ENCODE measurements around the gene HOXD10. TPM values are rescaled to one million over a fixed set of nuclear protein-coding genes. Genes with fewer than 3 reads are reported as not detected.
A peak's percentile ranks its signal among the peaks of the same experiment; 100 is the strongest.

Gene HOXD10
- total and polyA plus RNA-seq, 2 experiments from 2014 or later: 16.0 to 17.2 TPM

DNA sequence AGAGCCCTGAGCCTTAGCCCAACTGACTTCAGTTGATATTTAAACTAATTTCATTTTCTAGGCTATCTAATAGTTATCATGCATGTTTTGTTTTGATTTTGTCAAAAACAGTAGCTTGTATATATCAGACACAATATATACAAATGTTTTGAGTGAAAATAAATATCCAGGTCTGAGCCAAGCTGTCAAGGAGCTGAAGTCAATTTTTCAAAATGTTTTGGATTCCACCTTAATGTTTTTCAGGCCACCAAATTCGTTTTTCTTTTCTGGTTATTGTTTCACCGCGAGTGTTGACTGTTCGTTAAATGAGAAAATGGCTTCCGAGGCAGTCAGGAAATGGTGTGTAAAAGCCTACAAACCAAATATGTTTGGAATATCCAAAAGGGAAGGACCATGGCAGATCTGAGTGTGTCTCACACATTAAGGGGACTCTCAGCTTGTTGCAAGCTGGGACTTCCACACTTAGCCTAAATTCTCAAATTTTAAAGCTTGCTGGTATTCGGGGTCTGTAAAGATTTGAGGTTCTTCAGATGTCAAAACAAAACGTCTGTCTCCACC lies 14.2 kb upstream of the HOXD10 start:
- TF ChIP-seq EZH2 (IDR thresholded peaks at IDR 0.05; ENCODE audit: insufficient read depth, poor library complexity, severe bottlenecking) (no peak), EZH2phosphoT487 (IDR thresholded peaks at IDR 0.05; ENCODE audit: insufficient read depth, low read depth) (no peak)

DNA sequence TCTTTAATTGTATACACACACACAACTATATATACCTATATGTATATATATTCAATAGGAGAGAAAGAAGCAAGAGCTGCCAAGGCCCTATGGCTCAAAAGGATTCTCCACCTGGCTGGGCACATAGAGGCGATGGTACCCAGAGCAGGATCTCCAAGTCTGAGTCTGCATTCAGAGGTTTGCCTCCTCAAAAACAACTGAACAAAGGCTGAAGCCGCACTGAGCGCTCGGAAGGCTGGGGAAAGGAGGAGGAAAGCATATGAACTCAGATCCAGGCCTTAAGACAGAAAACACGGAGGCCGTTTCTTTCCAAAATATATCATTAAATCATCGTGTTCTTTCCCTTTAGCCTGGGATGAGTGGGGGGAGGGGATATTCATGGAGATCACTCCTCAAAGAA lies 13.4 kb upstream of the HOXD10 start:
- Histone ChIP-seq H4K20me1 (ENCODE audit: insufficient read depth) (no peaks in the 10 kb centered on the region), H2AFZ (peak overlapping the region; percentile 82), H3K27ac (peak overlapping the region; percentile 89), H3K36me3 (ENCODE audit: low read depth) (no peaks in the 10 kb centered on the region), H3K27me3 (replicated peaks; ENCODE audit: insufficient read depth) (no peaks in the 10 kb centered on the region), H3K9me3 (ENCODE audit: low read depth) (no peaks in the 10 kb centered on the region), H3K79me2 (ENCODE audit: insufficient read depth) (peaks cover 62% of the 10 kb centered on the region), H3K4me3 (peak overlapping the region; percentile 88), H3K4me2 (ENCODE audit: unreplicated experiment) (peak overlapping the region; percentile 95), H3K4me1 (ENCODE audit: insufficient read depth) (peaks cover 8% of the 10 kb centered on the region), H3K9ac (peak overlapping the region; percentile 93), H3K9me2 (ENCODE audit: insufficient read depth) (no peaks in the 10 kb centered on the region), H3F3A (ENCODE audit: insufficient read depth) (peaks cover 23% of the 10 kb centered on the region)
- peak; percentile 49 for DNase-seq
- TF ChIP-seq EZH2 (IDR thresholded peaks at IDR 0.05; ENCODE audit: insufficient read depth, poor library complexity, severe bottlenecking): no peak
- no peak for TF ChIP-seq EZH2phosphoT487 (IDR thresholded peaks at IDR 0.05; ENCODE audit: insufficient read depth, low read depth)
- in situ Hi-C loops (cut with MboI): loop anchor here (25.0 kb wide), 1 partner anchor 1634 kb away; no protein-coding TSS in a partner anchor
- WGBS, 2 experiments (ENCODE audit: low coverage in 1 of 2, low lambda C conversion rate in 2 of 2, missing lambda C conversion rate in 2 of 2): 21 to 29% methylated on average over 7 of the region's 7 CpGs

More for the DNA sequence above, 14.2 kb upstream of the HOXD10 start:
- Histone ChIP-seq H3K36me3 (ENCODE audit: low read depth) (no peaks in the 10 kb centered on the region), H3K4me2 (ENCODE audit: unreplicated experiment) (no peak overlapping the region), H3K4me3 (peak overlapping the region; percentile 88; the same call in 1 of the 2 replicates), H3K4me1 (ENCODE audit: insufficient read depth) (peaks cover 8% of the 10 kb centered on the region), H4K20me1 (ENCODE audit: insufficient read depth) (no peaks in the 10 kb centered on the region), H3K9ac (0 out of 2 replicates have a peak overlapping the region, but pooled peaks have one; percentile 93), H3K9me3 (ENCODE audit: low read depth) (no peaks in the 10 kb centered on the region), H3K27ac (no peak overlapping the region; the same call in 1 of the 2 replicates), H3K79me2 (ENCODE audit: insufficient read depth) (peaks cover 56% of the 10 kb centered on the region), H3K27me3 (replicated peaks; ENCODE audit: insufficient read depth) (no peaks in the 10 kb centered on the region), H2AFZ (no peak overlapping the region; the same call in 1 of the 2 replicates), H3F3A (ENCODE audit: insufficient read depth) (peaks cover 23% of the 10 kb centered on the region), H3K9me2 (ENCODE audit: insufficient read depth) (no peaks in the 10 kb centered on the region)
- DNase-seq: no peak
- WGBS, 2 experiments (ENCODE audit: low coverage in 1 of 2, low lambda C conversion rate in 2 of 2, missing lambda C conversion rate in 2 of 2): 88 to 91% methylated on average over 7 of the region's 7 CpGs
- in situ Hi-C loops (cut with MboI): loop anchor here (25.0 kb wide), 1 partner anchor 1635 kb away; no protein-coding TSS in a partner anchor

DNA sequence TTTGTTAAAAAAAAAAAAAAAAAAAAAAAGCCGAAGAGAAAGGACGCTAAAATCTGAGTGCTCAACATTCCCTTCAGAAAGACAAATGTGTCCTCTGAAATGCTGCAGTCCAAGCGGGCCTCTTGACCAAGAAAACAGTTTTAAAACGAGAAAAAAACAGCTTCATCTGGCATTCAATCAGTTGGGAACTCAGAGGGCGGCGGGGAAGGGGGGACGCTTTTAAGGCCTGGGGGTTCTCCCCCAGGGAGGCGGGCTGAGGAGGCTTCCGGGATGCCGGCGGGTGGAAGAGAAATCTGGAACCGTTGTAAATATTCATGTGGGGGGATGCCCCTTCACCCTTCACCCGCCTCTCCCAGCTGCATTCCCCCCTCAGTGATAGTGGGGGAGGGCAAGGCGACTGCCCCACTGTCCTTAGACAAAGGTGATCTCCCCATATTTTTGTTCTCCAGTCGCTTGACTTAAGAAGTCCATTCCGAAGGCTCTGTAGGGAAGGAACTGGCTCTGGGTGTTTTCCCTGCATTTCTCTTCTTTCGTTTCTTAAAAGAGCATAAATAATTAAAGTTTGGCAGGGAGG lies 12.7 kb upstream of the HOXD10 start:
- WGBS, 2 experiments (ENCODE audit: low coverage in 1 of 2, low lambda C conversion rate in 2 of 2, missing lambda C conversion rate in 2 of 2): 1% methylated on average over 16 to 17 of the region's 17 CpGs
- in situ Hi-C loops (cut with MboI): loop anchor here (25.0 kb wide), 1 partner anchor 1633 kb away; no protein-coding TSS in a partner anchor

DNA sequence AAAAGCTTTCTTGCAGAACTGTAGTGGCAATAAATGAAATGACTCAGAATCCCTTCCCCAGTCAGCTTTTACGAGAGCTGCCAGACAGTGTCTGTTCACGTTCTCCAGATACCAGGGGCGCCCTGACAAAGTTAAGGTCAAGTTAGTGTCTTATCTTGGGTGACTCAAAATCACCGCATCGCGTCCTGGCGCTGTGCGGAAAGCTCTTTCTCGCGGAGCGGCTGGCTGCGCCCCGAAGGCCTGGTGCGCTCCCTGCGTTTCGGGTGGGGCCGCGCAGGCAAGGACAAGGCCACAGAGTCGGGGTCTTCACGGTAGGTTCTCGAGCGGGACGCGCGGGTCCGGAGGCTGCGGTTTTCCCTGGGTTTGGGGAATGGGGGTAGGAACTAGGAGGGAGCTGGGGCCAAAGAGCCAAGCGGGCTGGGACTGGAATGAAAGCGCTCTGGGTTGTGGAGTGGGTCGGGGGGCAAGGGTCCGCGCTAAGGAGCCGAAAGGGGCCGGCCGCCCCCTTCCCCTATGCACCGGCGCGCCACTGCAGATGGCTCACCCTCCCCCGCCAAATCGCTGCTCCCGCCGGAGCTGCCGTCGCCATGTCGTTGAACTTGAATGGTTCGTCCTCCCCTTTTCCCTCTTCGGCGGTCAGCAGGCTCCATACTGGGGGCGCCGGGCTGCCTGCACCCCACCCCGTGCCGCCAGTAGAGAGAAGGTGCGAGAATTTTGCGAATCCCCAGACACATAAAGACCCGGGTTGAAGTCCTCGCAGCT lies 12.1 kb upstream of the HOXD10 start:
- H2AFZ ChIP-seq: peak overlapping the region; percentile 82
- H3K4me2 ChIP-seq (ENCODE audit: unreplicated experiment): peak overlapping the region; percentile 95
- no peaks in the 10 kb centered on the region for H3K27me3 ChIP-seq (replicated peaks; ENCODE audit: insufficient read depth)
- H3K27ac ChIP-seq: peak overlapping the region; percentile 89
- H3K4me3 ChIP-seq: peak overlapping the region; percentile 88
- H3K4me1 ChIP-seq (ENCODE audit: insufficient read depth): peaks cover 8% of the 10 kb centered on the region
- H3F3A ChIP-seq (ENCODE audit: insufficient read depth): peaks cover 28% of the 10 kb centered on the region
- WGBS, 2 experiments (ENCODE audit: low coverage in 1 of 2, low lambda C conversion rate in 2 of 2, missing lambda C conversion rate in 2 of 2): 1% methylated on average over 47 to 56 of the region's 56 CpGs
- H3K9me3 ChIP-seq (ENCODE audit: low read depth): no peaks in the 10 kb centered on the region
- TF ChIP-seq EZH2 (IDR thresholded peaks at IDR 0.05; ENCODE audit: insufficient read depth, poor library complexity, severe bottlenecking) (no peak), EZH2phosphoT487 (IDR thresholded peaks at IDR 0.05; ENCODE audit: insufficient read depth, low read depth) (no peak)
- peaks cover 73% of the 10 kb centered on the region for H3K79me2 ChIP-seq (ENCODE audit: insufficient read depth)
- H3K9me2 ChIP-seq (ENCODE audit: insufficient read depth): no peaks in the 10 kb centered on the region
- peak overlapping the region; percentile 93 for H3K9ac ChIP-seq
- DNase-seq: peak; percentile 85
- in situ Hi-C loops (cut with MboI): loop anchor here (25.0 kb wide), 1 partner anchor 1633 kb away; no protein-coding TSS in a partner anchor
- H4K20me1 ChIP-seq (ENCODE audit: insufficient read depth): no peaks in the 10 kb centered on the region
- H3K36me3 ChIP-seq (ENCODE audit: low read depth): peaks cover under 1% of the 10 kb centered on the region; the same call in 1 of the 2 replicates

More for the DNA sequence above, 12.7 kb upstream of the HOXD10 start:
- Histone ChIP-seq H3K9me2 (ENCODE audit: insufficient read depth) (no peaks in the 10 kb centered on the region), H3K27me3 (replicated peaks; ENCODE audit: insufficient read depth) (no peaks in the 10 kb centered on the region), H3K4me2 (ENCODE audit: unreplicated experiment) (peak overlapping the region; percentile 95), H3K27ac (peak overlapping the region; percentile 89), H3K4me3 (peak overlapping the region; percentile 88), H3F3A (ENCODE audit: insufficient read depth) (peaks cover 23% of the 10 kb centered on the region), H2AFZ (peak overlapping the region; percentile 82), H3K4me1 (ENCODE audit: insufficient read depth) (peaks cover 8% of the 10 kb centered on the region), H3K36me3 (ENCODE audit: low read depth) (no peaks in the 10 kb centered on the region), H4K20me1 (ENCODE audit: insufficient read depth) (no peaks in the 10 kb centered on the region), H3K9ac (peak overlapping the region; percentile 93), H3K79me2 (ENCODE audit: insufficient read depth) (peaks cover 66% of the 10 kb centered on the region), H3K9me3 (ENCODE audit: low read depth) (no peaks in the 10 kb centered on the region)
- no peak for TF ChIP-seq EZH2 (IDR thresholded peaks at IDR 0.05; ENCODE audit: insufficient read depth, poor library complexity, severe bottlenecking)
- no peak for TF ChIP-seq EZH2phosphoT487 (IDR thresholded peaks at IDR 0.05; ENCODE audit: insufficient read depth, low read depth)
- peak; percentile 50 for DNase-seq

Data from GM23248 (cell line).